ENCODE data around the gene BMP10.

Gene BMP10

DNA sequence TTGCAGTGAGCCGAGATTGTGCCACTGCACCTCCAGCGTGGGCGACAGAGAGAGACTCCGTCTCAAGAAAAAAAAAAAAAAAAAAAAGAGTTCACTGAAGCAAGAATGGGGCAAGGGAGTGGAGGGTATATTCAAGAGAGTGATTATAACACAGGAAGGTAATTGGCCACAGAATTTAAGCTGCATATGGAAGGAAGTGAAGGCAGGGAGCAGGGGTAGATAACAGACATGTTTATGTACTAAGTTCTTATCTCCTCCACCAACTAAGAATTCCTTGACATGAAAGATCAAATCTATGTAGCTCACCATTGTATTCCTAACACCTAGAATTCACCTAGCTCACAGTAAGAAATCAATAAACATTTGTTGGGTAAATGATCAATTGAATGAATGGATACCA, 44.2 kb upstream of the BMP10 start:
- Histone ChIP-seq H3K36me3 (ENCODE audit: control insufficient read depth, insufficient read depth, low read length) (no peaks in the 10 kb centered on the region), H3K27me3 (replicated peaks; ENCODE audit: control insufficient read depth, insufficient read depth, low read length) (no peaks in the 10 kb centered on the region), H3K4me3 (replicated peaks; ENCODE audit: low read depth, low read length) (no peak overlapping the region)
- no peak for DNase-seq (ENCODE audit: extremely low read depth, insufficient read length)
- TF ChIP-seq, protein P1, sequence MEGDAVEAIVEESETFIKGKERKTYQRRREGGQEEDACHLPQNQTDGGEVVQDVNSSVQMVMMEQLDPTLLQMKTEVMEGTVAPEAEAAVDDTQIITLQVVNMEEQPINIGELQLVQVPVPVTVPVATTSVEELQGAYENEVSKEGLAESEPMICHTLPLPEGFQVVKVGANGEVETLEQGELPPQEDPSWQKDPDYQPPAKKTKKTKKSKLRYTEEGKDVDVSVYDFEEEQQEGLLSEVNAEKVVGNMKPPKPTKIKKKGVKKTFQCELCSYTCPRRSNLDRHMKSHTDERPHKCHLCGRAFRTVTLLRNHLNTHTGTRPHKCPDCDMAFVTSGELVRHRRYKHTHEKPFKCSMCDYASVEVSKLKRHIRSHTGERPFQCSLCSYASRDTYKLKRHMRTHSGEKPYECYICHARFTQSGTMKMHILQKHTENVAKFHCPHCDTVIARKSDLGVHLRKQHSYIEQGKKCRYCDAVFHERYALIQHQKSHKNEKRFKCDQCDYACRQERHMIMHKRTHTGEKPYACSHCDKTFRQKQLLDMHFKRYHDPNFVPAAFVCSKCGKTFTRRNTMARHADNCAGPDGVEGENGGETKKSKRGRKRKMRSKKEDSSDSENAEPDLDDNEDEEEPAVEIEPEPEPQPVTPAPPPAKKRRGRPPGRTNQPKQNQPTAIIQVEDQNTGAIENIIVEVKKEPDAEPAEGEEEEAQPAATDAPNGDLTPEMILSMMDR (IDR thresholded peaks at IDR 0.05; ENCODE audit: insufficient read depth, low read length, poor library complexity, severe bottlenecking), result no peak

DNA sequence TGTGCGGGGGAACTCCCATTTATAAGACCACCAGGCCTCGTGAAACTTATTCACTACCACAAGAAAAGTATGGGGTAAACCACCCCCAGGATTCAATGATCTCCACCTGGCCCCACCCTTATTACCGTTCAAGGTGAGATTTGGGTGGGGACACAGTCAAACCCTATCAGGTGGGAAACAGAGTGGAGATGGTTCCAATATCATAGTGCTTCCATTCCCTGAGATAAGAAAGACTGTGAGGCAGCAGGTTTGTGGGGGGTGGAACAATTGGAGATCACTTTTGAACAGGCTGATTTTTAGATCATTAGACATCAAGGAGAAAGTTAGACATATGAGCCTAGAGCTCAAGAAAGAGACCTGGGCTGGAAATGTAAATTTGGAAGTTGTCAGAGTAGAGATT, 42.2 kb upstream of the BMP10 start:
- TF ChIP-seq, protein P1 (IDR thresholded peaks at IDR 0.05; ENCODE audit: insufficient read depth, low read length, poor library complexity, severe bottlenecking), result no peak
- Histone ChIP-seq H3K4me3 (replicated peaks; ENCODE audit: low read depth, low read length) (no peak overlapping the region), H3K36me3 (ENCODE audit: control insufficient read depth, insufficient read depth, low read length) (no peaks in the 10 kb centered on the region), H3K27me3 (replicated peaks; ENCODE audit: control insufficient read depth, insufficient read depth, low read length) (no peaks in the 10 kb centered on the region)
- DNase-seq (ENCODE audit: extremely low read depth, insufficient read length), result no peak

DNA sequence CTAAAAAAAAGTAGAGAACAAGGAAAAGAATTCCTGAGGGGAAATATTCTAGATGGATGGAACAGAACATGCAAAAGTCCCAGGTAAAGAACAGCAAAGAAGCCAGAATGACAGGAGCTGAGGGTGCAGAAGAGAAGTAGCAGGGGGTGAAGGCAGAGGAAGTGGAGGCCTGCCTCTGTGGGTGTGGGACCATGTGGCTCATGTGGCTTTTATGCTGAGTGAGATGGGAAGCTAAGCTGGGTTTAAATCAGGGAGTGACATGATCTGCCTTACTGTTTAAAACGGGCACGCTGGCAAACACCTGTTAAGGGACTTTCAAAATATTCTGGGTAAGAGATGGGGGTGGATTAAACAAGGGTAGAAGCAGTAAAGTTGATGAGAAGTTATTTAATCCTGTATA, 41.5 kb upstream of the BMP10 start:
- Histone ChIP-seq H3K4me3 (replicated peaks; ENCODE audit: low read depth, low read length) (no peak overlapping the region), H3K27me3 (replicated peaks; ENCODE audit: control insufficient read depth, insufficient read depth, low read length) (no peaks in the 10 kb centered on the region), H3K36me3 (ENCODE audit: control insufficient read depth, insufficient read depth, low read length) (no peaks in the 10 kb centered on the region)
- DNase-seq (ENCODE audit: extremely low read depth, insufficient read length), result no peak
- TF ChIP-seq, protein P1 (IDR thresholded peaks at IDR 0.05; ENCODE audit: insufficient read depth, low read length, poor library complexity, severe bottlenecking), result no peak

DNA sequence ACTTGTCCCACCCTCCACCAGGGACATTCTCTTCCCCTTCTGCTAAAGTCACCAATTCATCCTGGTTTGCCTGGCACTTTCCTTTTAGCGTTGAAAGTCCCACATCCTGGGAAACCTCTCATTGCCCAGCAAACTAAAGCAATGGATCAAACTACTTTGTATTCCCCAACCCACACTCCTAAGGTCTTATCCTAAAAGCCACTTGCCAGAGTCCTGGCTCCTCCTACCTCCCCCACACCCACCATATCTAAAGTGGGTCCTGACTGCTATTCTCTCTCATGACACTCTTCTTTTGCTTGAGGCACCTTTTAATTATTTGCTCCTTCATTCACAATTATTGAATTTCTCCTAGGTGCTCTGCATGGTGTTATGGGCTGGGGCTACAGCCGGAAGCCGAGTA, 40.9 kb upstream of the BMP10 start:
- no peak for DNase-seq (ENCODE audit: extremely low read depth, insufficient read length)
- TF ChIP-seq, protein P1 (IDR thresholded peaks at IDR 0.05; ENCODE audit: insufficient read depth, low read length, poor library complexity, severe bottlenecking), result no peak
- Histone ChIP-seq H3K27me3 (replicated peaks; ENCODE audit: control insufficient read depth, insufficient read depth, low read length) (no peaks in the 10 kb centered on the region), H3K36me3 (ENCODE audit: control insufficient read depth, insufficient read depth, low read length) (no peaks in the 10 kb centered on the region), H3K4me3 (replicated peaks; ENCODE audit: low read depth, low read length) (no peak overlapping the region)

DNA sequence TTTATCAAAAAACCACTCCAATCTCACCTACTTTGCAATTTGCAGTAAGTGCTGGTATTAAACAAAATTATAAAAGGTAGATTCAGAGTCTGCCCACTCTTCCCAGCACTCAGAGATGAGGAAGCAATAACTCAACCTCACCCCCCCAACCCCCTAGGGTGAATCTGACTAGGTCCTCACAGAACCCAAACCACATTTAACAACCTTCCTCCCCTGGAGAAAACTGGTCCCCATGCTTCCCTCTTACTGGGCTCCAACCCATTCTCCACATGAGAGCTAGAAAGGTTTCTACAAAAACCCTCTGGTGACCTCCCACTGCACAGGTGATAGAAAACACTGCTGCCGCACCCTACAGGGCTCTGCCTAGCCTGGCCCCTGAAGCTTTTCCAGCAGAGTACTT, 40.5 kb upstream of the BMP10 start:
- Histone ChIP-seq H3K36me3 (ENCODE audit: control insufficient read depth, insufficient read depth, low read length) (no peaks in the 10 kb centered on the region), H3K27me3 (replicated peaks; ENCODE audit: control insufficient read depth, insufficient read depth, low read length) (no peaks in the 10 kb centered on the region), H3K4me3 (replicated peaks; ENCODE audit: low read depth, low read length) (no peak overlapping the region)
- TF ChIP-seq, protein P1 (IDR thresholded peaks at IDR 0.05; ENCODE audit: insufficient read depth, low read length, poor library complexity, severe bottlenecking), result no peak
- no peak for DNase-seq (ENCODE audit: extremely low read depth, insufficient read length)

DNA sequence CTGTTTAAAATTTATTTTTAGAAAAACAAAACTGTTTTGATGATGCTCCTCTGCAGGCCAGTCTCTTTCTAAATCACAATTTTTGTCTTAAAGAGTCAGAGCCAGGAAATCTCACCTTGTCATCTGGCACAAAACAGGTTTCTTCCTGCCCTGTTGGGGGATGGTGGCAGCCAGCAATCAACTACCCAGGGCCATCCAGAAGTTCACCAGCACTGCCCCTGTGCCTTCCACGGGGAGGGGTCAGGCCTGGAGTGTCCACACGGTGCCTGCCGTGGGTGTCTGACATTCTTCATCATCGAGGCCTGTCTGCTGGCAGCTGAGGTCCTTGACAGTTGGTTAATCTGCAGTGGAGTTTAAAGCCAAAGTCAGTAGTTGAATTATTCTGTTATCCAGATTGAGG, 40.0 kb upstream of the BMP10 start:
- DNase-seq (ENCODE audit: extremely low read depth, insufficient read length), result no peak
- H3K36me3 ChIP-seq (ENCODE audit: control insufficient read depth, insufficient read depth, low read length), result no peaks in the 10 kb centered on the region
- H3K4me3 ChIP-seq (replicated peaks; ENCODE audit: low read depth, low read length), result no peak overlapping the region

More for the DNA sequence above, 40.0 kb upstream of the BMP10 start:
- TF ChIP-seq, protein P1 (IDR thresholded peaks at IDR 0.05; ENCODE audit: insufficient read depth, low read length, poor library complexity, severe bottlenecking), result no peak
- H3K27me3 ChIP-seq (replicated peaks; ENCODE audit: control insufficient read depth, insufficient read depth, low read length), result no peaks in the 10 kb centered on the region
